HG03196 (cell line): ENCODE results near the gene PSME2.

Experiments
- ATAC-seq: cut with Tn5 transposase; IDR thresholded peaks from one replicate; pipeline ENCODE4 v1.9.1; 2021; ENCODE audit not compliant: unreplicated experiment

PSME2 gene

GRCh38 chr14:24095271-24096068 lies 50.9 kb downstream of the PSME2 start:
- ATAC-seq = peak; percentile 61

- no peak for ATAC-seq
Observed at GRCh38 chr14:24094841-24095270, 51.6 kb downstream of the PSME2 start.

- peak; percentile 51 for ATAC-seq
Observed at GRCh38 chr14:24093901-24094840, 52.2 kb downstream of the PSME2 start, which contains the start of gene PCK2. Gene PCK2 (plus strand): TSS chr14:24094311. CDS start chr14:24094406, 95 bp downstream.
